HFFc6 (cell line): Measurements from ENCODE around the gene GFRA1. TPM values are rescaled to one million over a fixed set of nuclear protein-coding genes. Genes with fewer than 3 reads are reported as not detected.

Experiments
- DNase-seq: peaks from one replicate; pipeline ENCODE4 v3.0.0-alpha.2; 2018
- H3K27ac Mint-ChIP-seq: 2 replicates; pipeline ENCODE4 v1.8.0; 2020; ENCODE audit warnings: mild to moderate bottlenecking, mixed read lengths
- H3K27me3 Mint-ChIP-seq: 2 replicates; pipeline ENCODE4 v1.8.0; 2021; ENCODE audit warnings: mild to moderate bottlenecking, moderate library complexity, mixed read lengths; ENCODE audit not compliant: insufficient read depth
- H3K36me3 Mint-ChIP-seq: 2 replicates; pipeline ENCODE4 v1.8.0; 2021; ENCODE audit warnings: low read depth, mixed read lengths
- H3K4me1 Mint-ChIP-seq: 2 replicates; pipeline ENCODE4 v1.8.0; 2020; ENCODE audit warnings: low read depth, mixed read lengths
- H3K4me3 Mint-ChIP-seq: 2 replicates; pipeline ENCODE4 v1.8.0; 2020; ENCODE audit warnings: mild to moderate bottlenecking, moderate library complexity, mixed read lengths
- H3K9me3 Mint-ChIP-seq: 2 replicates; pipeline ENCODE4 v1.8.0; 2020; ENCODE audit warnings: mild to moderate bottlenecking, mixed read lengths
- CTCF ChIP-seq: fragments of 200-600 bp; sonication (generic); IDR thresholded peaks from 2 replicates; pipeline ENCODE4 v1.5.0; 2021; ENCODE audit warnings: antibody characterized with exemption, mild to moderate bottlenecking
- total RNA-seq, 6 experiments: library from RNA; stranded (reverse); fragmentation: NEBNext Ultra II Directional; extraction: Animal tissue kit (Norgen Biotek cat#: 25700); gene quantifications; 2 replicates in 1 of 6; 3 replicates in 5 of 6; pipeline ENCODE4 v1.2.3, GENCODE V29; 2021

GFRA1 gene
- total RNA-seq, 6 experiments from 2014 or later = 7.3 to 17.2 (median 15.9) TPM

GRCh38 chr10:116076621-116077020, 196.4 kb downstream of the GFRA1 start:
- H3K36me3 Mint-ChIP-seq = no peaks in the 10 kb centered on the region
- H3K27ac Mint-ChIP-seq = no peak overlapping the region
- no peaks in the 10 kb centered on the region for H3K27me3 Mint-ChIP-seq
- DNase-seq = no peak
- peaks cover 14% of the 10 kb centered on the region for H3K4me1 Mint-ChIP-seq
- TF ChIP-seq CTCF = no peak
- no peaks in the 10 kb centered on the region for H3K9me3 Mint-ChIP-seq
- H3K4me3 Mint-ChIP-seq = no peak overlapping the region

- no peaks in the 10 kb centered on the region for H3K4me1 Mint-ChIP-seq
- H3K4me3 Mint-ChIP-seq = no peak overlapping the region
- no peaks in the 10 kb centered on the region for H3K27me3 Mint-ChIP-seq
- H3K9me3 Mint-ChIP-seq = no peaks in the 10 kb centered on the region
- H3K36me3 Mint-ChIP-seq = no peaks in the 10 kb centered on the region
- no peak for DNase-seq
- TF ChIP-seq CTCF = no peak
- no peak overlapping the region for H3K27ac Mint-ChIP-seq
These were observed 199.5 kb downstream of the GFRA1 start for GRCh38 chr10:116073510-116073909.

- Mint-ChIP-seq H3K9me3 (no peaks in the 10 kb centered on the region), H3K27me3 (no peaks in the 10 kb centered on the region), H3K4me3 (no peak overlapping the region), H3K36me3 (no peaks in the 10 kb centered on the region), H3K4me1 (no peaks in the 10 kb centered on the region), H3K27ac (no peak overlapping the region)
- no peak for DNase-seq
- no peak for TF ChIP-seq CTCF
These were observed 200.0 kb downstream of the GFRA1 start for GRCh38 chr10:116073001-116073400.

- no peaks in the 10 kb centered on the region for H3K27me3 Mint-ChIP-seq
- H3K36me3 Mint-ChIP-seq = no peaks in the 10 kb centered on the region
- TF ChIP-seq CTCF = no peak
- H3K9me3 Mint-ChIP-seq = no peaks in the 10 kb centered on the region
- no peak for DNase-seq
- no peak overlapping the region for H3K4me3 Mint-ChIP-seq
- no peaks in the 10 kb centered on the region for H3K4me1 Mint-ChIP-seq
- no peak overlapping the region for H3K27ac Mint-ChIP-seq
These were observed 201.4 kb downstream of the GFRA1 start for GRCh38 chr10:116071453-116072148.

GRCh38 chr10:116070743-116071320, 202.2 kb downstream of the GFRA1 start:
- H3K27ac Mint-ChIP-seq = no peak overlapping the region
- no peak for DNase-seq
- no peaks in the 10 kb centered on the region for H3K36me3 Mint-ChIP-seq
- no peak overlapping the region for H3K4me3 Mint-ChIP-seq
- no peaks in the 10 kb centered on the region for H3K9me3 Mint-ChIP-seq
- no peaks in the 10 kb centered on the region for H3K27me3 Mint-ChIP-seq
- H3K4me1 Mint-ChIP-seq = no peaks in the 10 kb centered on the region
- no peak for TF ChIP-seq CTCF
